Common myeloid progenitor, CD34-positive (primary cell): Measurements from ENCODE around the gene TMEM237.

Source experiments
- CTCF ChIA-PET: fragments of 350-600 bp; sonication (Branson Sonifier 250); formaldehyde crosslinking; loops from one replicate; lab custom pipeline; 2021; ENCODE audit warnings: antibody characterized with exemption; lab: Charles Lee
- POLR2A ChIA-PET: fragments of 350-600 bp; sonication (Branson Sonifier 250); formaldehyde crosslinking; loops from one replicate; lab custom pipeline; 2021; ENCODE audit warnings: antibody characterized with exemption; lab: Charles Lee
- DNase-seq, 3 donors: peaks; one replicate each; pipeline versions ENCODE4 v3.0.0 to v3.0.0-alpha.2; 2013
- H3K27ac ChIP-seq, 2 experiments: 1 replicate in 1 of 2; 2 replicates in 1 of 2; pipeline ENCODE4 v1.7.0; 2013; ENCODE audit warnings: inconsistent platforms in 2 of 2, low read length in 2 of 2, mild to moderate bottlenecking in 2 of 2, low read depth in 1 of 2, moderate library complexity in 1 of 2; ENCODE audit not compliant: severe bottlenecking in 2 of 2, insufficient read depth in 1 of 2, poor library complexity in 1 of 2
- H3K27me3 ChIP-seq, 5 experiments: replicated peaks in 2 of 5; 1 replicate in 3 of 5; 2 replicates in 2 of 5; pipeline versions ENCODE4 v1.6.1 to v1.7.0; 2013; ENCODE audit warnings: low read length in 4 of 5, mild to moderate bottlenecking in 2 of 5, moderate library complexity in 2 of 5, inconsistent platforms in 1 of 5; ENCODE audit not compliant: insufficient read depth in 5 of 5, control insufficient read depth in 4 of 5
- H3K36me3 ChIP-seq, 4 experiments: 1 replicate in 2 of 4; 2 replicates in 2 of 4; pipeline versions ENCODE4 v1.6.1 to v1.7.0; 2013; ENCODE audit warnings: low read length in 3 of 4, control low read depth in 1 of 4, mild to moderate bottlenecking in 1 of 4; ENCODE audit not compliant: control insufficient read depth in 4 of 4, insufficient read depth in 4 of 4
- H3K4me1 ChIP-seq, 4 experiments: 1 replicate in 3 of 4; 2 replicates in 1 of 4; pipeline versions ENCODE4 v1.6.1 to v1.7.1; 2013; ENCODE audit warnings: low read length in 3 of 4, mild to moderate bottlenecking in 3 of 4, control low read depth in 1 of 4, inconsistent platforms in 1 of 4, moderate library complexity in 1 of 4; ENCODE audit not compliant: control insufficient read depth in 4 of 4, insufficient read depth in 4 of 4; ENCODE audit errors: control extremely low read depth in 1 of 4
- H3K4me3 ChIP-seq, 7 experiments: 1 replicate in 4 of 7; 2 replicates in 3 of 7; pipeline versions ENCODE4 v1.5.1 to v1.7.0; 2013; ENCODE audit warnings: mild to moderate bottlenecking in 7 of 7, low read length in 6 of 7, moderate library complexity in 6 of 7, inconsistent platforms in 2 of 7, low read depth in 2 of 7, control low read depth in 1 of 7; ENCODE audit not compliant: insufficient read depth in 4 of 7, control insufficient read depth in 1 of 7; ENCODE audit errors: extremely low read depth in 1 of 7
- H3K9me3 ChIP-seq, 5 experiments: 1 replicate in 4 of 5; 2 replicates in 1 of 5; pipeline versions ENCODE4 v1.6.1 to v1.7.1; 2013; ENCODE audit warnings: low read length in 4 of 5, mild to moderate bottlenecking in 2 of 5, inconsistent platforms in 1 of 5, low read depth in 1 of 5, moderate library complexity in 1 of 5; ENCODE audit not compliant: control insufficient read depth in 4 of 5, insufficient read depth in 2 of 5; ENCODE audit errors: control extremely low read depth in 1 of 5
- WGBS: methylation state at CpG from one replicate; pipeline ENCODE4 v1.1.5; 2013; ENCODE audit not compliant: insufficient coverage; 5-methylcytosine and 5-hydroxymethylcytosine counted together

Gene TMEM237

DNA sequence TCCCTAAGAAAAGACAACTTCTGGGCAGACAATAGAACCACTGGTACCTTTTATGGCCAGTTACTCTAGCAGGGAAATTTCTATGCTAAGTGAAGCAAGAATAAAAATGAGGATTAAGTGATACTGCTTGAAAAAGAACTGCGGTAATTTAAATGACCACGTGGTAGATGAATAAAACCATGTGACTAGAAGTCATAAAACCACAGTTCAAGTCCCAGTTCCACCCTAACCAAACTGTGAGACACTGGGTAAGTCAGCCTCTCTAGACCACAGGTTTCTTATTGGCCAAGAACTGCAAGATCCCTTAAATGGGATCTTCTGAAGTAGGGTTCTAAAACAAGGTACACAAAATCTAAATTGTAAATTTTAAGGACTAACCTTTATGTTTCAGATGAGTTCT, 12.7 kb downstream of the TMEM237 start:
- CTCF ChIA-PET: interaction anchor here (1.1 kb wide), 1 partner anchor 11 kb away, joined by 3 read pairs; no protein-coding TSS in a partner anchor
- H3K36me3 ChIP-seq: peaks cover 13 to 40% (median 29%) of the 10 kb centered on the region in 4 experiments
- no peaks in the 10 kb centered on the region for H3K9me3 ChIP-seq
- no CpG with 5 or more reads among the region's 2 CpGs for WGBS
- DNase-seq: no peak
- H3K4me3 ChIP-seq: no peak overlapping the region
- POLR2A ChIA-PET: no interaction called here
- no peaks in the 10 kb centered on the region for H3K27me3 ChIP-seq
- H3K27ac ChIP-seq: no peak overlapping the region
- no peaks in the 10 kb centered on the region for H3K4me1 ChIP-seq

DNA sequence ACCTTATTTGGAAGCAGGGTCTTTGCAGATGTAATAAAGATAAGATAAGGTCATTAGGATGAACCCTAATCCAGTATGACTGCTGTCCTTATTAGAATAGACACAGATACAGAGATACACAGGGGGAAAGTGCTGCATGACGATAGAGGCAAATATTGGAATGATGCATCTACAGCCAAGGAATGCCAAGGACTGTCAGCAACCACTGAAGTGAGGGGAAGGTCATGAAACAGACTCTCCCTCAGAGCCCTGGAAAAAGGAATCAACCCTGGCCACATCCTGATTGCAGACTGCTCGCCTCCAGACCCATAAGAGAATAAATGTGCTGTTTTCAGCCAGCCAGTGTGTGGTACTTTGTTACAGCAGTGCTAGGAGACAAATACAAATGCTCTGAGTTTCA, 14.8 kb downstream of the TMEM237 start:
- no peak for DNase-seq
- H3K9me3 ChIP-seq: no peaks in the 10 kb centered on the region
- H3K27ac ChIP-seq: no peak overlapping the region
- WGBS: 100% methylated on average over 2 of the region's 2 CpGs
- no peaks in the 10 kb centered on the region for H3K27me3 ChIP-seq
- ChIA-PET CTCF (no interaction called here), POLR2A (no interaction called here)
- no peak overlapping the region for H3K4me3 ChIP-seq
- peaks cover 12 to 33% (median 19%) of the 10 kb centered on the region in 4 experiments for H3K36me3 ChIP-seq
- no peaks in the 10 kb centered on the region for H3K4me1 ChIP-seq

DNA sequence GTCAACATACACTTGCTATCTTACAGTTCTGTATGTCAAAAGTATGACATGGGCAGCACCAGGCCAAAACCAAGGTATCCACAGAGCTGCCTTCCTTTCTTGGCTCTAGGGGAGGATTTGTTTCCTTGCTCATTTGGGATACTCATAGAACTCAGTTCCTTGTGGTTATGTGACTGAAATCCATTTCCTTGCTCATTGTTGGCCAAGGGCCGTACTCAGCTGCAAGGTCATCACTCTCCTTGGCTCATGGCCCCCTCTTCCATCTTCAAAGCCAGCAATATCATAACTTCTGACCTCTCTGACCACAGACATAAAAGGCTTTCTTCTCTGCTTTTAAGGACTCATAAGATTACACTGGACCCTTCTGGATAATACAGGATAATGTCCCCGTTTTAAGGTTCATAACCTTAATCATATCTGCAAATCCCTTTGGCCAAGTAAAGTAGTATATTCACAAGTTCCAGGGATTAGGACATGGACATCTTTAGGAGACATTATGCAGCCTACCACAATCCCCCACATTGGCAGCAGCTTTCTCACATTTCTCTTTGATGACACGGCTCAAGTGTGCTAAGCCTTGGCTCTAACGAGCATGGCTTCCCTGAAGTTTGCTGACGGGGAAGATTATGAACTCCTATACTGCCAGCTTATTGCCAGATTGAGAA, 20.9 kb downstream of the TMEM237 start:
- CTCF ChIA-PET: interaction anchor here (1.2 kb wide), 1 partner anchor 18 kb away, joined by 4 read pairs; no protein-coding TSS in a partner anchor
- Histone ChIP-seq H3K9me3 (no peaks in the 10 kb centered on the region), H3K4me1 (peaks cover 0 to 7% (median 0%) of the 10 kb centered on the region in 4 experiments), H3K4me3 (no peak overlapping the region), H3K27ac (no peak overlapping the region), H3K27me3 (no peaks in the 10 kb centered on the region), H3K36me3 (peaks cover 0 to 10% (median 4%) of the 10 kb centered on the region in 4 experiments)
- 92% methylated on average over 5 of the region's 5 CpGs for WGBS
- POLR2A ChIA-PET: no interaction called here
- no peak for DNase-seq

DNA sequence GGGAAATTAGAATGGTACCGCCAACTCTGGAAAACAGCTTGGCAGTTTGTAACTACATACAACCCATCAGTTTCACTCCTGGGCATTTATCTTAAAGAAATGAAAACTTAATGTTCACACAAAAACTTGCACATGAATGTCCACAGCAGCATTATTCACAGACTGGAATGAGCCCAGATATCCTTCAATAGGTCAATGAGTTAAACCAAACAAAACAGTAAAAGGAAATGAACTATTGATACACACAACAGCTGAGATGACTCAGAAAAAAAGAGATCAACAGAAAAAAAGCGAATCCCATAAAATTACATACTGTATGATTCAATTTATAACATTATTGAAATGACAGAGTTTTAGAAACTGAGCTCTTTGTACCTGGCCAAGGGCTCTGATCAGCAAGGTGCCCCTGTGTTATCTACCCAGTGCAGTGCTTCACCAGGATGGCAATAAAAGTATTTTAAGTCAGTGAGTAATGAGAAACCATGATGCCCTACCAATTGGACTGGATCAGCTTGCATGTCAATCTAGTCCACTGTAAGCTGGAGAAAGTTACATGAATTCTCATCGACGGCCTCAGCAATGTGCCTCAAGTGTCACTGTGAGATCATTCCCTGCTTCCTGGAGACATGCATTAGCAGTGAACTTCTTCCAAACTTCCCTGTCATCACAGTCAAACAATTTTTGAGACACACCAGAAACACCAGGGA, 21.9 kb downstream of the TMEM237 start:
- DNase-seq: no peak
- Histone ChIP-seq H3K36me3 (peaks cover 0 to 7% (median 4%) of the 10 kb centered on the region in 4 experiments), H3K9me3 (no peaks in the 10 kb centered on the region), H3K27ac (no peak overlapping the region), H3K4me1 (peaks cover 0 to 7% (median 0%) of the 10 kb centered on the region in 4 experiments), H3K27me3 (no peaks in the 10 kb centered on the region), H3K4me3 (no peak overlapping the region)
- ChIA-PET CTCF (interaction anchor here (1.2 kb wide), 1 partner anchor 19 kb away, joined by 4 read pairs; no protein-coding TSS in a partner anchor), POLR2A (interaction anchor here (0.6 kb wide), 1 partner anchor 520 kb away, joined by 3 read pairs; no protein-coding TSS in a partner anchor)
- WGBS: 96% methylated on average over 3 of the region's 4 CpGs

DNA sequence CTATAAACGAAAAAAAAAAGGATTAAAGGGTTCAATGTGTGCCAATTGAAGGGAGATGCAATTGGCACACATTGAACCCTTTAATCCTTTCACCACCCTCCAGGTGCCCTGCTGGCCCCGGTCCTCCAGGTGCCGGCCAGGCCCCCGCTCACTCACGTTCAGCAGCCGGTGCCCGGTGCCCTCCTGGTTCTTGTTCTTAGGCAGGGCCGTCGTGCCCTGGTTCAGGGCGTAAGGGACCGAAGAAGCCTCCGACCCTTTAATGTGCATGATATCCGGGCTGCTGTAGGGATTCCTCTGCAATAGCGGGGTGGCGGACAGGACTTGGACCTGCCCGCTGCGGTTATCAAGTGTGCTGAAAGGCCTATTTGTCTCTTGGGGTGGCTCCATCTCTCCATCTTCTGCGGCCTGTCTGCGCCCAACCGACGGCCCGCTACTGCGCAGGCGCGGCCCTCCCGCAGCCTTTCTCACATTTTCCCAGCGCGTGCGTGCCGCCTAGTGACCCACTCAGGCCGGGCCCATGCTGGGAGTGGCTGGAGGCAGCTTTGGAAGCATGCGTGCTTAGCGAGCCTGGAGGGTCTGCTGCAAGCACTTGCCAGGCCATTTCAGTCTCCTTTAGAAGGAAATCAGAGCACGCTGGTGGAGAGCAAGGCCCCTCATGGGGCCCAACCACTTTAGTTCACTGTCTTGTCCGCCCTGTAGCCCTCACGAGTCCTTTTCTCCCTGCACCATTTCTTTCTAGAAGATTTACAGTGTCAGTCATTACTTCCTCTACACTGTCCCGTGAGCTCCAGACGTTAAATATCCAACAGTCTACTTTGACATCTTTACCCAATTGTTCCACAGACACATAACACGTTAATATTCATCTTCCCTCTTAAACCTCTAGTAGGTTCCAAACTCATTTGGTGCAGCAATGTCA, 24.3 kb downstream of the TMEM237 start:
- 56% methylated on average over 38 of the region's 39 CpGs for WGBS
- peaks cover 0 to 7% (median 0%) of the 10 kb centered on the region in 4 experiments for H3K4me1 ChIP-seq
- H3K27me3 ChIP-seq: no peaks in the 10 kb centered on the region
- POLR2A ChIA-PET: no interaction called here
- no peak overlapping the region for H3K27ac ChIP-seq
- H3K9me3 ChIP-seq: no peaks in the 10 kb centered on the region
- peak overlapping the region in 2 of 7 experiments; percentile 26 to 33 for H3K4me3 ChIP-seq
- peak; percentile 24 to 50 (median 43) for DNase-seq
- peaks cover 0 to 4% (median 1%) of the 10 kb centered on the region in 4 experiments for H3K36me3 ChIP-seq
- CTCF ChIA-PET: interaction anchor here (1.0 to 1.5 kb wide), 3 partner anchors 12 to 345 kb away, joined by 3 read pairs; no protein-coding TSS in a partner anchor

DNA sequence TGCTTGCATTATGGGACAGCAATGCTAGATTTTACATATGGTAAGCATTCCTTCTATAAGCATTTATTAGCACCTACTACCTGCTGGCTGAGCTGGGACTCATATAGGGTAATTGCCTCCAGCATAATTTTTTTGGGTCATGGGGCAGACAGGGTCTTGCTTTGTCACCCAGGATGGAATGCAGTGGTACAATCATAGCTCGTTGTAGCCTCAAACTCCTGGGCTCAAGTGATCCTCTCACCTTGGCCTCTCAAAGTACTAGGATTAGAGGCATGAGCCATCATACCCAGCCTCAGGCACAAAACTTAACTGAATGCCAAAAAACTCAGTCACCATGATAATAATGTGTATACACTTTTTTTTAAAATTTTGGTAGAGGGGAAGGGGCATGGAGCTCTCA, 35.3 kb downstream of the TMEM237 start:
- Histone ChIP-seq H3K4me3 (no peak overlapping the region), H3K4me1 (no peaks in the 10 kb centered on the region), H3K9me3 (no peaks in the 10 kb centered on the region), H3K27ac (no peak overlapping the region), H3K27me3 (no peaks in the 10 kb centered on the region), H3K36me3 (no peaks in the 10 kb centered on the region)
- ChIA-PET POLR2A (no interaction called here), CTCF (no interaction called here)
- WGBS: 100% methylated on average over 1 of the region's 1 CpG
- no peak for DNase-seq
